GM15510 (cell line): ENCODE results near the gene ACTMAP.

Experiments
- POLR2A ChIP-seq: IDR thresholded peaks from 3 replicates; pipeline ENCODE4 v1.6.1; 2011; ENCODE audit warnings: borderline replicate concordance; ENCODE audit not compliant: insufficient read length; ENCODE audit errors: extremely low read depth

The ACTMAP gene

GRCh38 chr19:40780582-40780981 is 30.3 kb upstream of the ACTMAP start:
- TF ChIP-seq POLR2A = no peak

- TF ChIP-seq POLR2A = no peak
Observed at GRCh38 chr19:40778706-40779284, 28.5 kb upstream of the ACTMAP start.

- TF ChIP-seq POLR2A = peak; percentile 64
Observed at GRCh38 chr19:40777937-40778705, 27.8 kb upstream of the ACTMAP start, which contains the start of gene RAB4B. TSS of gene RAB4B (plus strand) at chr19:40778247. CDS start at chr19:40778376, 129 bp downstream.

GRCh38 chr19:40777645-40777936 is 27.3 kb upstream of the ACTMAP start:
- no peak for TF ChIP-seq POLR2A

GRCh38 chr19:40776932-40777644 is 26.8 kb upstream of the ACTMAP start:
- no peak for TF ChIP-seq POLR2A

- TF ChIP-seq POLR2A = no peak
Observed at GRCh38 chr19:40776364-40776763, 26.1 kb upstream of the ACTMAP start.

GRCh38 chr19:40775632-40776022 is 25.4 kb upstream of the ACTMAP start:
- TF ChIP-seq POLR2A = no peak

GRCh38 chr19:40774916-40775631 is 24.8 kb upstream of the ACTMAP start, which contains the start of gene MIA:
TSS of gene MIA (plus strand) at chr19:40775521. CDS start at chr19:40775543, 22 bp downstream.
- TF ChIP-seq POLR2A = no peak

- no peak for TF ChIP-seq POLR2A
Observed at GRCh38 chr19:40768869-40769268, 18.6 kb upstream of the ACTMAP start.

GRCh38 chr19:40763963-40764362 is 13.7 kb upstream of the ACTMAP start:
- TF ChIP-seq POLR2A = no peak

- no peak for TF ChIP-seq POLR2A
Observed at GRCh38 chr19:40763526-40763925, 13.2 kb upstream of the ACTMAP start.

GRCh38 chr19:40762754-40763470 is 12.6 kb upstream of the ACTMAP start:
- no peak for TF ChIP-seq POLR2A

- TF ChIP-seq POLR2A = no peak
Observed at GRCh38 chr19:40759352-40759751, 9.1 kb upstream of the ACTMAP start.

- TF ChIP-seq POLR2A = no peak
Observed at GRCh38 chr19:40758491-40758890, 8.2 kb upstream of the ACTMAP start.
